Measurements from ENCODE around the gene SLC36A4.
A peak's percentile ranks its signal among the peaks of the same experiment; 100 is the strongest.
"Not testable (repeated sequence)": the region's sequence is repeated elsewhere in the genome, so short reads cannot be mapped to it uniquely, and the experiment has no call there.

Gene SLC36A4

GRCh38 chr11:93197380-93198214 lies at the start of gene SLC36A4:
TSS of gene SLC36A4 (minus strand) at chr11:93197991. CDS start at chr11:93197832, 159 bp downstream.
- peak; percentile 64 to 78 for DNase-seq (ENCODE audit: low read depth in 2 of 2)

- DNase-seq (ENCODE audit: low read depth in 2 of 2), result not testable (repeated sequence)
Observed at GRCh38 chr11:93246790-93247189, 49.0 kb upstream of the SLC36A4 start.

DNA sequence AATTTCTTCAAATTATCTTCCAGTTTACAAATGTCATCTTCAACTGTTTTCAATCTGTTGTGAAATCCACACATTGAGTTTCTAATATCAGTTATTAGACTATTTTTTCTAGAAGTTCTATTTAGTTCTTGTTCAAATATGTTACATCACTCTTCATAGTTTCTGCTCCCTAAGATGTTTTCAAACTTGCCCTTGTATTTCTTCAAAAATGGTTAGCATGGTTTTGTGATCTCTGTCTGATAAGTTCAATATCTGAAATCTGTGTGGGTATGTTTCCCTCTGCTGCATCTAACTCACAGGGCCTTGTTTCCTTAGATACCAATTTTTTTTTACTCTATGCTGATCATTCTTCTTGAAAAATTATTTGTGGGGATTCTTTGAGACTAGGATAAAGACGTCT lies 46.2 kb upstream of the SLC36A4 start:
- no peak for DNase-seq (ENCODE audit: low read depth in 2 of 2)

DNA sequence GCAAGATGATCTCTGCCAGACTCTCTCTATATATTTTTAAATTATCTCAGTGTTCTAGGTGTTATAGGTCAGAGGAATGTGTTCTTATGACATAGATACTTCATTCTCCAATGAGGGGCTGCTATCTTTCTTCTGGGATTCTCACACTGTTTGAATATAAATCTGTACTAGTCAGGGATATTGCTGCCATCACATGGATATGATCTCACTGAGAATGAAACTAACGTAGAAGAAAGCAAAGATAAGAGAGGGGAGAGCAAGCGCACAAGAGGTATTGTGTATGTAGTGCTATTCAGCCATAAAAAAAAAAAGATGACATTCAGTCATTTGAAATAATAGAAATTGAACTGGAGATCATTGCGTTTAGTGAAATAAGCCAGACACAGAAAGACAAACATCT lies 42.2 kb upstream of the SLC36A4 start:
- no peak for DNase-seq (ENCODE audit: low read depth in 2 of 2)

DNA sequence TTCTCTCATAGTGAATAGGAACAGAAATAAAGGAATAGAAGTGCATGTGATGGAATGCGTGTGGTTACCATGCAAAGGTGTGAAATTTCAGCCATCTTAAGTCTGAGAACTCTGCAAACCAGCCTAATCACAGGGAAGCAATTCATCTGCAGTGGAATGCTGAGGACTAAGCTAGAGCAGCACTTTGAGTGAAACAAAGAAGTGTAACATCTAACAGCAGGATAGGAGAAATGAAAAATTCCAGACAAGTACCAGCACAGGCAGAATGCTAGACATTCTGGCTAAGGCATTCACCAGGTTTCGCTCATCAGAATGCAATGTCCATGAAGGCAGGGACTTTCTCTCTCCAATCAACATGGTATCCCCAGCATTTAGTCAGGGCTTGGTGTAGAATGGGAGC lies 41.2 kb upstream of the SLC36A4 start:
- DNase-seq (ENCODE audit: low read depth in 2 of 2), result no peak

DNA sequence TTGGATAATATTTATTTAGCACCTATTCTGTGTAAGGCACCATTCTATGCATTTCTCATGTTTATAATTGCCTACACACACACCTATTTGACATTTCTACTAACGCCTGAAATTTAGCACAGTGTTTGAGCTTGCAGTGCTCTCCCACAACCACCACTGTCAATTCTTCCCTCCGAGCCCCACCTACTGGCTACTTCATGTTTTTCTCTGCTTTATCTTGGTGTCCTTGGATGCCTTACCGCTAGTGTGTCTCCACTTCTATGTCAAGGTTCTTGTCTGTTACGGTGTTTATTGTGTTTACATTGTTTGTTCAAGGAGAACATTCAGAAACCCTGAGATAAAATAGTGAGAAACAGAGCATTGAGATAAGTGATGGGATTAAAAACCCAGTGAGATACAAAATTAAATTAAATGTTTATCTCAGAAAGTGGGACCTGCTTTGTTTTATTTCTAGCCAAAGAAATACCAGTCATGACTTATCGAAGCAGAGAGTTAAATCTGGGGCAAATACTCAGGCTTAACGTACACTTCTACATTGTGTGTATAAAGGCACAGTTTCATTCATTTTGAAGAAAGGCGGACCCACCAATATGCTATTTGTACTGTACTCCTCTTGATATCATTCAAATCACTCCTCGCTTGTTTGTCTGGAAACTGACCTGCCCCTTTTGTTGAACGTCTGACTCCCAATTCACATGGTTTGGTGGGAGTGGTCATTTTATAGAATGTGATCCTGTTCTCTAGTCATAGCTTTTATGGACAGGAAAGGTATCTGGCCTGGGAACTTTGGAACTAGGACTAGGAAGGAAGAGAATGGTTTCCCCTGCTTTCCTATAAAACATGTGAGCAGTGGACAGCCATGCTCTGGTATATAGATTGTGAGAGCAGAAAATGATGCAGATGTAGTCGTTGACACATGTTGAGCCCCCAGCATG lies 39.2 kb upstream of the SLC36A4 start:
- DNase-seq (ENCODE audit: low read depth in 2 of 2), result no peak

DNA sequence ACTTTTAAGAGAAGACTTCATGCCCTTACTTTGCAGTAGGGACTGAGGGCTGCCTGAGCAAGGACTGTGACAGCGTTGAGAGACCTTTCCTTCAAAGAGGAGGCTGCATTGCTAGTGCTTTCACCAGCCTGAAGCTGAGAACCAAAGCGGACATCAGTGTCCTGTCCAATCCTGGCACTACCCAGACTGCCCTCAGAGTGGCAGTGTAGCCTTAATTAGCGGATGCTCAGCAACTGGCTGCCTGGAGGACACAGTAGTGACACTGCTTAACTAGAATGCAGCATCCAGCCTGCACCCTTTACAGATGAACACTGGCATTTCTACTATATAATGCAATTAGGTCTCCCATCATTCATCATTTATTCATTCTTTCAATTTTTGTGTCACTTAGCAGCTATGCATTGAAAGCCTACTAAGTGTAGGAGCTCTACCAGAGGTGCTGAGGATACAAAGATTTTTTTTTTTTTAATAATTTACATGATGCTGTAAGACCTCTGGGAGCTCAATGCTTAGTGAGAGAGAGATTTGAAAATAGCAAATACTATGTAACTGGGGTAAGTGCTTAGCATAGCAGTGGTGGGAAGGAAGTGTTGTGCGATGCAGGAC lies 36.9 kb upstream of the SLC36A4 start:
- peak; percentile 34 to 56 for DNase-seq (ENCODE audit: low read depth in 2 of 2)

GRCh38 chr11:93229876-93230275 lies 32.1 kb upstream of the SLC36A4 start:
- no peak for DNase-seq (ENCODE audit: low read depth in 2 of 2)

DNA sequence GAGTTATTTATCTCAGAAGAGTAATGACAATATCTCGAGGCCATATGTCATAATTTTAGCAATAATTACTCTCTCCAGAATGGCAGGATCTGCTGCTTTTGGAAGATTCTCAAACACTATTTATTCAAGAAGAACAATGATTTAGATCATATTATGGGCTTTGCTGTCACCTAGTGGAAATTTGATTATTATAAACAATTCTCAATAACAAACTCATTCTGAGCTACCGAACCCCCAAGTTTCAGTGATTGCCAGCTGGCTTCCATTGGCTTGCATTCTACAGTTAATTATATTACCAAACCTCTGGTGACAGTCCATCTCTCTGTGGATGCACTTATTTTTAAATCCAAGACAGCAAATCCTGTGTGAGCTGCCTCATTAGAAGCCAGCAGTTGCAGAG lies 27.9 kb upstream of the SLC36A4 start:
- no peak for DNase-seq (ENCODE audit: low read depth in 2 of 2)

DNA sequence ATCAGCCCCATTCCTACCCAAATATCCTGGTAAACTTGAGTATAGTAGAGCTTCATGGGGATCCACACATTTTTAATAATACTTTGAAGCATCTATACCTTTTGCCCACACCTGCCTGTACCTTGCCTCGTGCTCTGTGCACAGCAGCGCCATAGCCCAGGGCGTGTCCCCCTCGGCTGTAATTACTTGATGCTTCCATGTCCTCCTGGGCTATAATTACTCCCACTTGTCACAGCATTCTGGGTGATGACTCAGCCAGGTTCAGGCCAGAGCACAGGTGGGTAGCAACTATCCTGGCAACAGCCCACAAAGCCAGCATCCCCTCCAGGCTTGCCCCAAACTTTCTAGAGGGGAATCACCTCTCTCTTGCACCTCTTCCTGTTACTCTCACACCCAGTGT lies 23.7 kb upstream of the SLC36A4 start:
- no peak for DNase-seq (ENCODE audit: low read depth in 2 of 2)

DNA sequence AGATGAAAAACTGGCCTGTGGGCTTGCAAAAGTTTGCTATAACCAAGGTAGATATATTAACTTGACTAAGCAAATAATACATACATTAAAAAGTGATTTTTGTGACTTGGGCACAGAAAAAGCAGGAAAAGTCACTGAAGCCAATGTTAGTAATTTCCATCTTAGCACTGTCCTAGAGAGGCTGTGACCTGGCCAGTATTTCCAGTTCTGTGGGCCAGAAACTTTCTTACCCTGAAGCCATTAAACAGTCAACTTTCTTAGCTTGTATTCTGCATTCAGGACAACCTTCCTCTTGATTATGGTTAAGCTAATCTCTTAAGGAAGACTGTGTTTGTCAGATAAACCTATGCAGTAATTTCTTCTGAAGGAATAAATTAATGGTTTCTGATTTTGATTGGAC lies 22.3 kb upstream of the SLC36A4 start:
- no peak for DNase-seq (ENCODE audit: low read depth in 2 of 2)

DNA sequence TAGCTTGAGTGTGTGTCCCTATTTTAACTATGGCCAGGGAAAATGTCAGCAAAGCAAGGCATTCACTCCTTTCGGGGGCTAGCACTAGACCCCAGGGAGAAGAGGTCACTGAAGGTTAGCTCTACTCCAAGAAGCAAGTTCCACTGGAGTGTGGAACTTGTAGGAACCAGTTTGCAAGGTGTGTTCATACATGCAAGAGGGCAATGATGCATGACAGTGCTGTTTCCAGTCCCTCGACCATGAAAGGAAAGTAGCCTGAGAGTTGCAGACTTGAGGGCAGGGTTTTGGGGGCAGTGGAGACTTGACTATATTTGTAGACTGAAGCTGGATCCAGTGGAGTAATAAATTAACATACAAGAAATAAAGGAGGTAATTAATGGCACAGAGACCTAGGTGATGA lies 21.6 kb upstream of the SLC36A4 start:
- no peak for DNase-seq (ENCODE audit: low read depth in 2 of 2)

- no peak for DNase-seq (ENCODE audit: low read depth in 2 of 2)
Observed at GRCh38 chr11:93216511-93217101, 18.8 kb upstream of the SLC36A4 start.

- DNase-seq (ENCODE audit: low read depth in 2 of 2), result no peak
Observed at GRCh38 chr11:93213622-93214021, 15.8 kb upstream of the SLC36A4 start.

- DNase-seq (ENCODE audit: low read depth in 2 of 2), result no peak
Observed at GRCh38 chr11:93212094-93212493, 14.3 kb upstream of the SLC36A4 start.

- no peak for DNase-seq (ENCODE audit: low read depth in 2 of 2)
Observed at GRCh38 chr11:93209466-93209865, 11.7 kb upstream of the SLC36A4 start.

DNA sequence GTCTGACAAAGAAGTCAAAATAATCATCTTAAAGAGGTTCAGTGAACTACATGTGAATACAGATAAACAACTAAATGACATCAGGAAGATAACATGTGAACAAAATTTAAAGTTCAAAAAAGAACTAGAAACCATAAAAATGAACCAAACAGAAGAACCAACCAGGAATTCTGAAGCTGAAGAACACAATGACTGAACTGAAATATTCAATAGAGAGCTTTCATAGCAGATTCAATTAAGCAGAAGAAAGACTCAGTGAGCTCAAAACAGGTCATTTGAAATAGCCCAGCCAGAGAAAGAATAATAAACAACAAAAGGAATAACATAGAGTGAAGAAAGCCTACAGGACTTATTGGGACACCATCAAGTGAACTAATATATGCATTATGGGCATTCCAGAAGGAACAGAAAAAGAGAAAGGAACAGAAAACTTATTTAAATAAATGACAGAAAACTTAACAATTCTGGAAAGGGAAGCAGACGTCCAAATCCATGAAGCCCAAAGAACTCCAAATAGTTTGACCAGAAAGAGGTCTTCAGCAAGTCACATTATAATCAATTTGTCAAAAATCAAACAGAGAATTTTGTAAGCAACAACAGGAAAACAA lies 11.0 kb upstream of the SLC36A4 start:
- no peak for DNase-seq (ENCODE audit: low read depth in 2 of 2)

- no peak for DNase-seq (ENCODE audit: low read depth in 2 of 2)
Observed at GRCh38 chr11:93199616-93200015, 1.8 kb upstream of the SLC36A4 start.

DNA sequence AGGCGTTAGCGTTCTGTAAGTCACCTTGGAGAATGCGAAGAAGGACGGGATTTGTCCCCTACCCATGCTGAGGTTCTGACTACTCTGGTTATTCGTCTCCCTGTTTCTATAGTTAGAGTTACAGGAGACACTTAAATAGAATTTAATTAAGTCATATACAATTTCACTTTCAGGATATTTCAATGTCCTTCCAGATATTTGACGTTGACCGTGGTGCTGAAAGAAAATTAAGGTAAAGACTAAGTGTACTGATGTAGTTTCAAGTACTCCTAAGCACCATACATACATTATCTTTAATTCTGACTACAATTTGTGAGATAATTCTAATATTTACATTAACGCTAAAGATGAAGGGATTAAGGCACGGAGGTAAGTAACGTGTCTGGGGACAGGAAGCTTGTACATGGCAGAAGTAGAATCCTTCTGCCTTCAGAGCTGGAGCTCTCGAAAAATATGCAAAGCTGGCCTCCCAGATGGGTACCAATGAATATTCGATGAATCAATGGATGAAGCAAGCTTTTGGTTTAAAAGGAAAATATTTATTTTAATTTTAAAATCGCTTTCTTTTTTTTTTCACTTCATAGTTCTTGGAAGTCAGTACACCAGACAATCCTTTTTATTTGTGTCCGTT lies 539 bp upstream of the SLC36A4 start:
- no peak for DNase-seq (ENCODE audit: low read depth in 2 of 2)

- no peak for DNase-seq (ENCODE audit: low read depth in 2 of 2)
Observed at GRCh38 chr11:93196816-93197379, 893 bp downstream of the SLC36A4 start.
